Measurements from ENCODE around the gene TRAF2.

- no peak for TF ChIP-seq GATA2 (IDR thresholded peaks at IDR 0.05; ENCODE audit: low read depth, low read length)
- TF ChIP-seq GATA3 (IDR thresholded peaks at IDR 0.05; ENCODE audit: low read depth, low read length), result no peak
Observed at GRCh38 chr9:136886610-136887597, 588 bp downstream of the TRAF2 start.

Data from SH-SY5Y (cell line).